Cardiac fibroblast (primary cell): ENCODE data around the gene COL20A1.

Experiments
- DNase-seq, 2 donors: peaks; one replicate each; pipeline versions ENCODE4 v3.0.0 to v3.0.0-alpha.2; 2010; ENCODE audit warnings: low read depth in 2 of 2
- H3K4me3 ChIP-seq, 2 donors: replicated peaks in 1 of 2; 1 replicate in 1 of 2; 2 replicates in 1 of 2; pipeline ENCODE4 v1.5.1; 2011; ENCODE audit warnings: low read depth in 2 of 2, low read length in 2 of 2, mild to moderate bottlenecking in 2 of 2, moderate library complexity in 1 of 2
- TF ChIP-seq, protein P1 (sequence below): IDR thresholded peaks from one replicate; pipeline ENCODE4 v1.5.1; 2011; ENCODE audit warnings: low read depth, mild to moderate bottlenecking, low read length, inconsistent platforms

Gene COL20A1

GRCh38 chr20:63260521-63260920 is 32.5 kb upstream of the COL20A1 start:
- no peak overlapping the region for H3K4me3 ChIP-seq
- DNase-seq, result no peak
- TF ChIP-seq, protein P1, sequence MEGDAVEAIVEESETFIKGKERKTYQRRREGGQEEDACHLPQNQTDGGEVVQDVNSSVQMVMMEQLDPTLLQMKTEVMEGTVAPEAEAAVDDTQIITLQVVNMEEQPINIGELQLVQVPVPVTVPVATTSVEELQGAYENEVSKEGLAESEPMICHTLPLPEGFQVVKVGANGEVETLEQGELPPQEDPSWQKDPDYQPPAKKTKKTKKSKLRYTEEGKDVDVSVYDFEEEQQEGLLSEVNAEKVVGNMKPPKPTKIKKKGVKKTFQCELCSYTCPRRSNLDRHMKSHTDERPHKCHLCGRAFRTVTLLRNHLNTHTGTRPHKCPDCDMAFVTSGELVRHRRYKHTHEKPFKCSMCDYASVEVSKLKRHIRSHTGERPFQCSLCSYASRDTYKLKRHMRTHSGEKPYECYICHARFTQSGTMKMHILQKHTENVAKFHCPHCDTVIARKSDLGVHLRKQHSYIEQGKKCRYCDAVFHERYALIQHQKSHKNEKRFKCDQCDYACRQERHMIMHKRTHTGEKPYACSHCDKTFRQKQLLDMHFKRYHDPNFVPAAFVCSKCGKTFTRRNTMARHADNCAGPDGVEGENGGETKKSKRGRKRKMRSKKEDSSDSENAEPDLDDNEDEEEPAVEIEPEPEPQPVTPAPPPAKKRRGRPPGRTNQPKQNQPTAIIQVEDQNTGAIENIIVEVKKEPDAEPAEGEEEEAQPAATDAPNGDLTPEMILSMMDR, result no peak

DNA sequence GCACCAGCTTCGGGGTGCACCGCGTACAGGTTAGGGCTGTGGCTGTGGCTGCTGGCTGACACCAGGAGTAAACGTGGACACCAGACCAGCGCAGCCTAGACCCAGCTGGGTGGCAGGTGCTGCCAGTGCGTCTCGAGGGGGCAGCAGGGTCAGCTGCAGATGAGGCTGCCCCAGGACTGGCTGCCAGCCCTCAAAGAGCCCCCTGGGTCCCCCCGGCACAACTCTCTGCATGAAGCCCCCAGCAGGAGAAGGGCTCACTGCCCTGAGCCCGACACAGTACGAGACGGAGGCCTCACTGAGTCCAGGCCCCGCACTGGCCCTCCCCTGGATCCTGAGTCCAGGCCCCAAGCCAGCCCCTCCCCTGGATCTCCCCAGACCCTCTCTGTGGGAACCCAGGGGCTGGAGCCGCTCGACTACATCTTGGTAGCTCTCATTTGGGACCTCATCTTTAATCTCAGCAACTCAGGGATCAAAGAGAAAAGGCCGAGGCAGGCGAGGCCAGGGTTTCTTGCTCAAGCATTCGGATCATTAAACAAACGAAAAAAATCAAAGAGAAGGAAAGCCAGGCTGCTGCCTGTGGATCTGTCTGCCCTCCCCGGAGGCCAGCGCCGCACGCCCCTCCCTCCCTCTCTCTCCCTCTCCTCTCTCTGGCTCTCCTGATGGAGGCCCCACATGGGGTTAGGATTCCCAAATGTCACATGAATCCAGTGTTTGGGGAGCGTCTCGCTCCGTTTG is 31.8 kb upstream of the COL20A1 start:
- H3K4me3 ChIP-seq, result no peak overlapping the region
- TF ChIP-seq, protein P1, result no peak
- no peak for DNase-seq

DNA sequence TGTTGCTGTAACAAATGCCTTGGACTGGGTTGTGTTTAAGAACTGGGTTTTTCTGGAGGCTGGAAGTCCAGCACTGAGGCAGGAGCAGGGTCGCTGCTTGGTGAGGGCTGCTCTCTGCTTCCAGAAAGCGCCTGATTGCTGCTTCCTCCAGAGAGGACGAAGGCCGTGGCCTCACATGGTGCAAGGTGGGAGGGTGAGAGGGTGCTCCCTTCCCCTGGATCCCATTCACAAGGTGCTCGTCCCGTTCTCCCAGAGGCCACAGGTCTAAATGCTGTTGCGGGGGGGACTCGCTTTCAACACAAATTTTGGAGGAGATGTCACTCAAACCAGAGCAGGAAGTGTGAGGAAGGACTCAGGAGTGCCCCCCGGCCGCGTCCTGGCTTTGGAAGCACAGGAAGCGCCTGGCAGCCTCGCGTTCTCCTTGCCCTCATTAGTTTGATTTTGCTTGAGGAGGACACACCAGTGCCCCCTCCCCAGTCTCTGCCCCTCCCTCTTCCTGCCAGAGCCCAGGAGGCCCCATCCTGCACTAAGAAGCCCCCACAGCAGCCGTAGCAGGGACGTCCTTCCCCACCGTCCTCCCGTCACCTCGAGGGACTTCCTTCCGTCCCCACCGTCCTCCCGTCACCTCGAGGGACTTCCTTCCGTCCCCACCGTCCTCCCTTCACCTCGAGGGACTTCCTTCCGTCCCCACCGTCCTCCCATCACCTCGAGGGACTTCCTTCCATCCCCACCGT is 31.0 kb upstream of the COL20A1 start:
- DNase-seq, result no peak
- TF ChIP-seq, protein P1, result no peak
- no peak overlapping the region for H3K4me3 ChIP-seq

- TF ChIP-seq, protein P1, result no peak
- DNase-seq, result no peak
- H3K4me3 ChIP-seq, result no peak overlapping the region
These were observed 30.1 kb upstream of the COL20A1 start for GRCh38 chr20:63262836-63263235.

GRCh38 chr20:63264000-63264399 is 29.0 kb upstream of the COL20A1 start:
- TF ChIP-seq, protein P1, result no peak
- no peak overlapping the region for H3K4me3 ChIP-seq
- DNase-seq, result no peak

- DNase-seq, result no peak
- no peak overlapping the region for H3K4me3 ChIP-seq
- TF ChIP-seq, protein P1, result no peak
These were observed 28.5 kb upstream of the COL20A1 start for GRCh38 chr20:63264519-63264918.
